ENCODE data around the gene RNF148. TPM values are rescaled to one million over a fixed set of nuclear protein-coding genes. Genes with fewer than 3 reads are reported as not detected.

RNF148 gene
- total RNA-seq, 4 donors from 2014 or later = 0.58 to 8.7 (median 1.7) TPM

DNA sequence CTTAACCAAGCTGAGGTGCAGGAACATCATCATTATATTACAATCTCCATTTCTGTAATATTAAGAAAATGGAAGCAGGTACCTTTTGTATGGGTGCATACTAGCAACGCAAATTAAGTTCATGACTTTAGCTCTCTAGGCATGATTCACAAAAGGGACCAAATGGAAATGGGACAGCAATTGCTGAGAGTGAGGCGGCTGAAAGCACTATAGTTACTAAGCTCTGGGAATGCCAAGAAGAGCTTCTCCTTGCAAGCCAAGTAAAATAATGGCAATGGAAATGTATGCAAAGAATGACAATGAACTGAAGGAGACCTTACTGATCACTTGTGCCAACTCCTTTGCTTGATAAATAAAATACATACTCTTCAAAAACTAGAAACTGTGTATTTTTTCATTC lies 36.2 kb upstream of the RNF148 start:
- TF ChIP-seq POLR2AphosphoS5 (IDR thresholded peaks at IDR 0.05) (no peak), EP300 (IDR thresholded peaks at IDR 0.05) (no peak), POLR2A (IDR thresholded peaks at IDR 0.05; ENCODE audit: low read depth) (no peak)
- TF ChIP-seq, protein P1, sequence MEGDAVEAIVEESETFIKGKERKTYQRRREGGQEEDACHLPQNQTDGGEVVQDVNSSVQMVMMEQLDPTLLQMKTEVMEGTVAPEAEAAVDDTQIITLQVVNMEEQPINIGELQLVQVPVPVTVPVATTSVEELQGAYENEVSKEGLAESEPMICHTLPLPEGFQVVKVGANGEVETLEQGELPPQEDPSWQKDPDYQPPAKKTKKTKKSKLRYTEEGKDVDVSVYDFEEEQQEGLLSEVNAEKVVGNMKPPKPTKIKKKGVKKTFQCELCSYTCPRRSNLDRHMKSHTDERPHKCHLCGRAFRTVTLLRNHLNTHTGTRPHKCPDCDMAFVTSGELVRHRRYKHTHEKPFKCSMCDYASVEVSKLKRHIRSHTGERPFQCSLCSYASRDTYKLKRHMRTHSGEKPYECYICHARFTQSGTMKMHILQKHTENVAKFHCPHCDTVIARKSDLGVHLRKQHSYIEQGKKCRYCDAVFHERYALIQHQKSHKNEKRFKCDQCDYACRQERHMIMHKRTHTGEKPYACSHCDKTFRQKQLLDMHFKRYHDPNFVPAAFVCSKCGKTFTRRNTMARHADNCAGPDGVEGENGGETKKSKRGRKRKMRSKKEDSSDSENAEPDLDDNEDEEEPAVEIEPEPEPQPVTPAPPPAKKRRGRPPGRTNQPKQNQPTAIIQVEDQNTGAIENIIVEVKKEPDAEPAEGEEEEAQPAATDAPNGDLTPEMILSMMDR (IDR thresholded peaks at IDR 0.05) = no peak
- DNase-seq (ENCODE audit: extremely low spot score) = no peak
- H3K4me1 ChIP-seq = peaks cover 0 to 17% (median 0%) of the 10 kb centered on the region in 4 donors
- H3K4me3 ChIP-seq = no peak overlapping the region
- WGBS = 73% methylated on average over 2 of the region's 2 CpGs
- intact Hi-C loops (cut with DNase I) = no loop called here
- H3K27ac ChIP-seq (replicated peaks in 1 of 4) = no peak overlapping the region
- H3K36me3 ChIP-seq = no peaks in the 10 kb centered on the region
- H3K9me3 ChIP-seq = no peaks in the 10 kb centered on the region
- no peaks in the 10 kb centered on the region for H3K27me3 ChIP-seq

- intact Hi-C loops (cut with DNase I) = no loop called here
- Histone ChIP-seq H3K27me3 (no peaks in the 10 kb centered on the region), H3K4me1 (peaks cover 0 to 9% (median under 1%) of the 10 kb centered on the region in 4 donors), H3K4me3 (no peak overlapping the region), H3K9me3 (no peaks in the 10 kb centered on the region), H3K27ac (replicated peaks in 1 of 4) (no peak overlapping the region), H3K36me3 (no peaks in the 10 kb centered on the region)
- WGBS = 96% methylated on average over 1 of the region's 1 CpG
- no peak for TF ChIP-seq POLR2AphosphoS5 (IDR thresholded peaks at IDR 0.05)
- TF ChIP-seq POLR2A (IDR thresholded peaks at IDR 0.05; ENCODE audit: low read depth) = no peak
- TF ChIP-seq EP300 (IDR thresholded peaks at IDR 0.05) = no peak
- TF ChIP-seq, protein P1 (IDR thresholded peaks at IDR 0.05) = no peak
- no peak for DNase-seq (ENCODE audit: extremely low spot score)
Measured at GRCh38 chr7:122736183-122736582, 33.5 kb upstream of the RNF148 start.

GRCh38 chr7:122727759-122728158 lies 25.0 kb upstream of the RNF148 start:
- Histone ChIP-seq H3K36me3 (no peaks in the 10 kb centered on the region), H3K27me3 (no peaks in the 10 kb centered on the region), H3K9me3 (no peaks in the 10 kb centered on the region), H3K4me1 (peaks cover 0 to 20% (median 4%) of the 10 kb centered on the region in 4 donors), H3K4me3 (no peak overlapping the region), H3K27ac (replicated peaks in 1 of 4) (no peak overlapping the region)
- TF ChIP-seq POLR2AphosphoS5 (IDR thresholded peaks at IDR 0.05) = no peak
- no peak for TF ChIP-seq POLR2A (IDR thresholded peaks at IDR 0.05; ENCODE audit: low read depth)
- TF ChIP-seq, protein P1 (IDR thresholded peaks at IDR 0.05) = no peak
- TF ChIP-seq EP300 (IDR thresholded peaks at IDR 0.05) = no peak
- intact Hi-C loops (cut with DNase I) = no loop called here
- DNase-seq (ENCODE audit: extremely low spot score) = no peak
- WGBS = 87% methylated on average over 1 of the region's 1 CpG

DNA sequence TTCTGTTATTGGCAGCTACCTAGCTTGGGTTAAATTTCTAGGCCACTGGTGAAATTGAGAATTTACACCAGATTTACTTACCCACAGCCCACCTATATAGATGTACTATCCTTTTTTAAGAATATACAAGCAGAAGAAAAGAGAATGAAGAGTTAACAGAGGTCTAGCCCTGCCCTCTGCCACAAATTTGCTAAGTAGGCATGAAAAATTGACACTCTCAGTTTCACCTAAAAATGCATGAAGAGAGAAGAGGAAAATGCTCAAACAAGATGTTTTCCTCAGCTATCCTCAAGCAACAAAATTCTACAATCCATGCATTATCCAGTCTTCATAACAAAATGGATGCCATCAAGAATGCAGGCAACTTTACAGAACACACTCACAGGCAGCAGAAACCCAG lies 24.6 kb upstream of the RNF148 start:
- Histone ChIP-seq H3K27me3 (no peaks in the 10 kb centered on the region), H3K4me1 (peaks cover 0 to 20% (median 4%) of the 10 kb centered on the region in 4 donors), H3K4me3 (no peak overlapping the region), H3K36me3 (no peaks in the 10 kb centered on the region), H3K9me3 (no peaks in the 10 kb centered on the region), H3K27ac (replicated peaks in 1 of 4) (no peak overlapping the region)
- TF ChIP-seq POLR2AphosphoS5 (IDR thresholded peaks at IDR 0.05) = no peak
- no peak for TF ChIP-seq EP300 (IDR thresholded peaks at IDR 0.05)
- TF ChIP-seq, protein P1 (IDR thresholded peaks at IDR 0.05) = no peak
- TF ChIP-seq POLR2A (IDR thresholded peaks at IDR 0.05; ENCODE audit: low read depth) = no peak
- DNase-seq (ENCODE audit: extremely low spot score) = no peak
- intact Hi-C loops (cut with DNase I) = no loop called here

DNA sequence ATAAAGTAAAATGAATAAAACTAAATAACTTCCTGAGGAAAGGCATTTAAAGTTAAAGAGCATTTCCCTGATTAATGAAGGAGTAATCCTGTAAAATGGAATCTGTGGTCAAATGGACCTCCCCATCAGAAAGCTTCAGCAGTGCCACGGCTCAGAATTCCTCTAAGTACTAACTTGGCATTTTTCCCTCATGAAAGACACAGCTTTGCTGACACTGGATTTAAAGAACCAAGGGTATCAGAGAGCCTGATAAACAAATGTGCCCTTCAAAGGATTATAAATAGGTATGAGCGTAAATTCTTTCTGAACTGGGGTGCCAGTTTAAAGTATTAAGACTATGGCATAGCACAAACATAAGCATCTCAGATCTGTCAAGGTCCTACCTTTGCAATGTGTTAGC lies 24.2 kb upstream of the RNF148 start:
- no peak overlapping the region for H3K27ac ChIP-seq (replicated peaks in 1 of 4)
- H3K36me3 ChIP-seq = no peaks in the 10 kb centered on the region
- H3K4me3 ChIP-seq = no peak overlapping the region
- H3K27me3 ChIP-seq = no peaks in the 10 kb centered on the region
- TF ChIP-seq, protein P1 (IDR thresholded peaks at IDR 0.05) = no peak
- no peak for TF ChIP-seq POLR2A (IDR thresholded peaks at IDR 0.05; ENCODE audit: low read depth)
- no peak for TF ChIP-seq POLR2AphosphoS5 (IDR thresholded peaks at IDR 0.05)
- TF ChIP-seq EP300 (IDR thresholded peaks at IDR 0.05) = no peak
- no peaks in the 10 kb centered on the region for H3K9me3 ChIP-seq
- WGBS = 47% methylated on average over 2 of the region's 2 CpGs
- H3K4me1 ChIP-seq = peaks cover 0 to 20% (median 4%) of the 10 kb centered on the region in 4 donors
- DNase-seq (ENCODE audit: extremely low spot score) = no peak
- intact Hi-C loops (cut with DNase I) = no loop called here
